ENCODE measurements around the gene MSH5. TPM values are rescaled to one million over a fixed set of nuclear protein-coding genes. Genes with fewer than 3 reads are reported as not detected.

The MSH5 gene
- total and polyA plus RNA-seq, 9 donors = 5.3 to 20.8 (median 11.2) TPM

DNA sequence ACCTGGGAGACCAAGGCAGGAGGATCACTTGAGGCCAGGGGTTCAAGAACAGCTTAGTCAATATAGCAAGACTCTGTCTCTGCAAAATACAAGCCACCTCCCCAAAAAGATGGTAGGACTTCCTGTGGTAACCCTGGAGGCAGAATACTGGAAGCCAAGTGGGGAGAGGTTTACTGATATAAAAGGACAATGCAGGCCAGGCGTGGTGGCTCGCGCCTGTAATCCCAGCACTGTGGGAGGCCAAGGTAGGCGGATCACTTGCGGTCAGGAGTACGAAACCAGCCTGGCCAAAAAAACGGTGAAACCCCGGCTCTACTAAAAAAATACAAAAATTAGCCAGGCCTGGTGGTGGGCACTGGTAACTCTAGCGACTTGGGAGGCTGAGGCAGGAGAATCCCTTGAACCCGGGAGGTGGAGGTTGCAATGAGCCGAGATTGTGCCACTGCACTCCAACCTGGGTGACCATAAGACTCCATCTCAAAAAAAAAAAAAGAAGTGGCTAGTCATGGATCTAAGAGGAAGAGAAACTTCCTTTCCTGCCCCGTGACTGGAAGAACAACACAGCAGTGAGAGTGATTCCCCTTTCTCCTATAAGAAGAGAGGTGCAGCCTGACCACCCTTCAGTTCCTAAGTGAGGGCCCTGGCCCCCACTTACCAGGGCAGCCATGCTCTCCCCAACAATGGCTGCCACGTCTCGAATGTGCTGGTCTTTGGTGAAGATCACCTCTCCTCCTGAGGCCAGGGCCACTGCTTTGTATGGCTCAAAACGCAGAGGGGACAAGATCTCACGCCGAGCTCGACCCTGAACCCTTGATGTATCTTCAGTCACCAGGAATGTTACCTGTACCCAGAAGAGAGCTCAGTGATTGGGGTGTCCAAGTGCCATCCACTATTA, 28.8 kb downstream of the MSH5 start:
- DNase-seq = peak; percentile 67
- Histone ChIP-seq H3K27me3 (ENCODE audit: control insufficient read depth, insufficient read depth, low read length) (peaks cover 4% of the 10 kb centered on the region), H3K36me3 (ENCODE audit: control insufficient read depth, insufficient read depth, low read length) (peaks cover 4% of the 10 kb centered on the region), H3K27ac (ENCODE audit: low read length) (no peak overlapping the region), H3K4me1 (ENCODE audit: control insufficient read depth, insufficient read depth, low read length) (peaks cover 7% of the 10 kb centered on the region), H3K4me3 (ENCODE audit: low read length) (no peak overlapping the region), H3K9me3 (replicated peaks; ENCODE audit: control insufficient read depth, low read depth, low read length) (no peaks in the 10 kb centered on the region)
- WGBS (ENCODE audit: insufficient coverage) = 91% methylated on average over 7 of the region's 18 CpGs

DNA sequence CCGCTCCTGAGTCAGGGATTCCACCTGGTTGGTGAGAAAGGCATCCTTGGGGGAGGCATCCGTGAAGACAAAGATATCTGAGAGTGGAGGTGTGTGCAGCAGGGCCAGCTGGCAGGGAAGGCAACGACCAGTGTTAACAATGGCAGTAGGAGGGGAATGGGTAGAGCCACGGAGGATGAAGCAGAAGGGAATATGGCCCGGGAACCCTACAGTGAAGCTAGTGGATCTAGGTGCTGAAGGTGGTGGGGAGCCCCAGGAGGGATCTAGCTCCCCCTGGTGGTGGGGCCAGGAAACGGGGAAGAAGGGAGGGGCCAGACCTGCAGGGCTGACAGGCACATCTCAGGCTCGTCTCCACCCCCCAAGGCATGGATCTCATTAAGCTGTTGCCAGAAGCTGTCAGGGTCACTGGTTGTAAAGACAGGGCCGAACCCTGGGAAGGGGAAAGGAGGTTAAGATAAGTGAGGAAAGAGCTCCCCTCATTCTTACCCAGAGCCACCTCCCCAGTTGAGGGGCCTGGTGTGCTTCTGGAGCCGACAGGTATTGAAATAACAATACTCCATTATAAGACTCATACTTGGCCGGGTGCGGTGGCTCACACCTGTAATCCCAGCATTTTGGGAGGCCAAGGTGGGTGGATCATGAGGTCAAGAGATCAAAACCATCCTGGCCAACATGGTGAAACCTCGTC, 30.0 kb downstream of the MSH5 start:
- H3K4me1 ChIP-seq (ENCODE audit: control insufficient read depth, insufficient read depth, low read length) = peaks cover 7% of the 10 kb centered on the region
- no peak overlapping the region for H3K4me3 ChIP-seq (ENCODE audit: low read length)
- WGBS (ENCODE audit: insufficient coverage) = 74% methylated on average over 5 of the region's 12 CpGs
- H3K27ac ChIP-seq (ENCODE audit: low read length) = no peak overlapping the region
- H3K36me3 ChIP-seq (ENCODE audit: control insufficient read depth, insufficient read depth, low read length) = no peaks in the 10 kb centered on the region
- peak; percentile 35 for DNase-seq
- peaks cover 4% of the 10 kb centered on the region for H3K27me3 ChIP-seq (ENCODE audit: control insufficient read depth, insufficient read depth, low read length)
- H3K9me3 ChIP-seq (replicated peaks; ENCODE audit: control insufficient read depth, low read depth, low read length) = no peaks in the 10 kb centered on the region

DNA sequence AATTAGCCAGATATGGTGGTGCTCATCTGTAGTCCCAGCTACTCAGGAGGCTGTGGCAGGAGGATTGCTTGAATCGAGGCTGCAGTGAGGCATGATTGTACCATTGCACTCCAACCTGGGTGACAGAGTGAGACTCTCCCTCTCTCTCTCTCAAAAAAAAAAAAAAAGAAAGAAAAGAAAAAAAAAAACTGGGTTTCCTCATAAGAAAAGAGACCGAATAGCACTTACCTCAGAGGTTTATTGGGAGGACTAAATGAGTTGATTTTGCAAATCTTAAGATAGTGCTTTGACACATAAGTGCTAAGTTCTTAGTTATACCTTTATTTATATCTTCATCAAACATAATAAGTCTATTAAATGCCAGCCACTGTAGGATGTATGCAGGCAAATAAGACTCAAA, 31.1 kb downstream of the MSH5 start:
- peaks cover 7% of the 10 kb centered on the region for H3K4me1 ChIP-seq (ENCODE audit: control insufficient read depth, insufficient read depth, low read length)
- peaks cover 4% of the 10 kb centered on the region for H3K27me3 ChIP-seq (ENCODE audit: control insufficient read depth, insufficient read depth, low read length)
- H3K4me3 ChIP-seq (ENCODE audit: low read length) = no peak overlapping the region
- H3K9me3 ChIP-seq (replicated peaks; ENCODE audit: control insufficient read depth, low read depth, low read length) = no peaks in the 10 kb centered on the region
- H3K27ac ChIP-seq (ENCODE audit: low read length) = no peak overlapping the region
- no peak for DNase-seq
- no CpG with 5 or more reads among the region's 2 CpGs for WGBS (ENCODE audit: insufficient coverage)
- no peaks in the 10 kb centered on the region for H3K36me3 ChIP-seq (ENCODE audit: control insufficient read depth, insufficient read depth, low read length)

GRCh38 chr6:31771992-31772358, 32.2 kb downstream of the MSH5 start:
- Histone ChIP-seq H3K4me3 (ENCODE audit: low read length) (no peak overlapping the region), H3K27ac (ENCODE audit: low read length) (no peak overlapping the region), H3K27me3 (ENCODE audit: control insufficient read depth, insufficient read depth, low read length) (no peaks in the 10 kb centered on the region), H3K9me3 (replicated peaks; ENCODE audit: control insufficient read depth, low read depth, low read length) (no peaks in the 10 kb centered on the region), H3K36me3 (ENCODE audit: control insufficient read depth, insufficient read depth, low read length) (no peaks in the 10 kb centered on the region), H3K4me1 (ENCODE audit: control insufficient read depth, insufficient read depth, low read length) (peaks cover 5% of the 10 kb centered on the region)
- no peak for DNase-seq
- no CpG with 5 or more reads among the region's 4 CpGs for WGBS (ENCODE audit: insufficient coverage)

GRCh38 chr6:31775184-31775583, 35.4 kb downstream of the MSH5 start:
- no peaks in the 10 kb centered on the region for H3K9me3 ChIP-seq (replicated peaks; ENCODE audit: control insufficient read depth, low read depth, low read length)
- no peak overlapping the region for H3K4me3 ChIP-seq (ENCODE audit: low read length)
- H3K27me3 ChIP-seq (ENCODE audit: control insufficient read depth, insufficient read depth, low read length) = no peaks in the 10 kb centered on the region
- 88% methylated on average over 1 of the region's 4 CpGs for WGBS (ENCODE audit: insufficient coverage)
- no peak for DNase-seq
- H3K27ac ChIP-seq (ENCODE audit: low read length) = no peak overlapping the region
- peaks cover 12% of the 10 kb centered on the region for H3K4me1 ChIP-seq (ENCODE audit: control insufficient read depth, insufficient read depth, low read length)
- peaks cover 28% of the 10 kb centered on the region for H3K36me3 ChIP-seq (ENCODE audit: control insufficient read depth, insufficient read depth, low read length)

DNA sequence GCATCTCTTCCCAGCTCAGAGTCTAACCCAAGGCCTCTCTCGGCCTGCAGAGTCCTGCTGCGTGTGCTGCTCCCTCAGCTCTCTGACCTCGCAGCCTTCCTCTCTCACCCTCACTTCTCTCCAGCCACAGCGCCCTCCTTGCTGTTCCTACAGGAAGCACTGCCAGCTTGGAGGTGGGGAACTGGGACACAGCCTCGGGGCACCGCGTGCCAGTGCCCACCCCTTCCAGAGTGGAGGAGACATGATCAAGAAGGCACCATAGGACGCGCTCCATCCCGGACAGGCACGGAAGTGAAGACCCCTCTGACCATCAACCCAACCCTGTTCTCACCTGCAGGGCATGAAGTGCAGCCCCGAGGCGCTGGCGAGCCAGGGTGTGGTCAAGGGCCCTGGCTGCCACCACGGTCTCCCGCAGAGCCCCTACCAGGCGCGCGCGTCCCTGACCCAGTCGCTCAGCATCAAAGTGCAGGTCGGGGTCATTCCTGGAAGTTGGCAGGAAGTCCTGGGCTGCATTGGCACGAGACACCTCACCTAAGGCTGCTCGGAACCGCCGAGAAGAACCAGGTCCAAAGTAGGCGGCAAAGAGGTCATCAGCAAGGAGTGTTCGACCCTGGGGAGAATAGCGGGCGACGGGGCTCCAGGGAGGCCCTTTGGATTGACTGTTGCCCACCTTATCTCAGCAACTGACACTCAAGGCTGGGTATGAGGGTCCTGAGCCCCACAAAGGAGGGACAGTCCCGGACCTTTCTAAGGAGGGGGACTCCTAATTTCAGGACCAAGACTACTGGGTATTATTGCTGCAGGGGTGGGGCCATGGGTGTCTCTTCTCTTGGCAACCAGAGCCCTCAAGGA, 36.1 kb downstream of the MSH5 start:
- 86% methylated on average over 23 of the region's 32 CpGs for WGBS (ENCODE audit: insufficient coverage)
- DNase-seq = no peak
- no peak overlapping the region for H3K27ac ChIP-seq (ENCODE audit: low read length)
- no peak overlapping the region for H3K4me3 ChIP-seq (ENCODE audit: low read length)
- peaks cover 12% of the 10 kb centered on the region for H3K4me1 ChIP-seq (ENCODE audit: control insufficient read depth, insufficient read depth, low read length)
- H3K9me3 ChIP-seq (replicated peaks; ENCODE audit: control insufficient read depth, low read depth, low read length) = no peaks in the 10 kb centered on the region
- peaks cover 35% of the 10 kb centered on the region for H3K36me3 ChIP-seq (ENCODE audit: control insufficient read depth, insufficient read depth, low read length)
- no peaks in the 10 kb centered on the region for H3K27me3 ChIP-seq (ENCODE audit: control insufficient read depth, insufficient read depth, low read length)

DNA sequence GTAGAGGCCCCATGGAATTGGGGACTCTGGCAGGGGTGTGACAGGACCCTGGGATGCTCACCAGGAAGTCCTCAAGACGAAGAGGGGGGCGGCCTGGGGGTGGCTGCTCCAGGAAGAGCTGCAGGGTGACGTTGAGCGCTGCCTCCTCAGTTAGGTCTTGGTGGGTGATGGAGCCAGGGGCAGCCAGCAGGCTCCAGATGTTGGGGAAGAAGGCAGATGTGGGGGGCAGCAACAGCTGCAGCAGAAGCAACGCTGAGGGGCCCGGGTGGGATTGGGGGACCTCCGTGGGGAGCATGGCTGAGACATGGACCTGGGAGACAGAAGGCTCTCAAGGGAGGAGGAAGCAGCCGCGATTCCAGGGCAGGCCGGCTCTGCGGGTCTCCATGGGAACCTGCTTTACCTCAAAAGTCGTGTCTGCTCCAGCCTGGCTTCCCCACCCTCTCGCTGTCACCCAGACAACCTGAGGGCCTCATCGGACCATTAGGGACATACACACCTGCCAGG, 36.7 kb downstream of the MSH5 start:
- H3K4me3 ChIP-seq (ENCODE audit: low read length) = no peak overlapping the region
- DNase-seq = no peak
- H3K4me1 ChIP-seq (ENCODE audit: control insufficient read depth, insufficient read depth, low read length) = peaks cover 12% of the 10 kb centered on the region

DNA sequence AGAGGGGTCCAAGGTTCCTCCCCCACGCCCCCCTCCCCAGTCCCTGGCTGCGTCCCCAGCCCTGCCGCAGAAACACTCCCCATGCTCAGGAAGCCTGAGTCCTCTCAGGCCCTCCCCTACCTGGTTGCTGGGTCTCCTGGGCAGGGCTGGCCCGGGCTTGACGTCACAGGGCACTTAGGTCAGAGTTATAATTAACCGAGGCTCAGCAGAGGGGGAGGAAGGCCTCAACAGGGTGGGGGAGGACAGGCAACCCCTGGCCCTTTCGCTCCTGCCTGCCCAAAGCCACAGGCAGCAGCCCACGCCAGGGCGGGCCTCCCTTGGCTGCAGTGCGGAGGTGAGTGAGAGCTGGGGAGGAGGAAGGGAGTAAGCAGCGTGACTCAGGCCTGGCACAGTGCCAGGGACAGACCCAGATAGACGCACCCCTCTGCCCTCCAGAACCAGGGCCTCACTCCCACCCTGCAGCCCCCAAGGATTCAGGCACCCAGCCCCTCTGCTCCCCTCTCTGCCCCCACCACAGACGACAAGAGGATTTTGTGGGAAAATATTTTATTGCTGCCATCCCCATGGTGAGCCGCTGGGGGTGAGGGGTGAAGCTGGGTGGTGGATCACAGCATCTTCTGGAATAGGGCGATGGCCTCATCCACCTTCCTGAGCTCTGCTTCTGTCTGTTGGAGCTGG, 37.3 kb downstream of the MSH5 start, which contains the start of gene VWA7:
VWA7 (minus strand) TSS at position 340 of the 678 bp plus-strand sequence. CDS start 549 bp downstream, outside the sequence.
- no peaks in the 10 kb centered on the region for H3K27me3 ChIP-seq (ENCODE audit: control insufficient read depth, insufficient read depth, low read length)
- H3K36me3 ChIP-seq (ENCODE audit: control insufficient read depth, insufficient read depth, low read length) = peaks cover 48% of the 10 kb centered on the region
- WGBS (ENCODE audit: insufficient coverage) = 25% methylated on average over 8 of the region's 15 CpGs
- H3K4me3 ChIP-seq (ENCODE audit: low read length) = no peak within 1 kb of the TSS
- peak within 1 kb of the TSS; percentile 1 for H3K27ac ChIP-seq (ENCODE audit: low read length)
- H3K9me3 ChIP-seq (replicated peaks; ENCODE audit: control insufficient read depth, low read depth, low read length) = no peaks in the 10 kb centered on the region
- DNase-seq = peak; percentile 44
- H3K4me1 ChIP-seq (ENCODE audit: control insufficient read depth, insufficient read depth, low read length) = peaks cover 12% of the 10 kb centered on the region

More for the DNA sequence above, 36.7 kb downstream of the MSH5 start:
- WGBS (ENCODE audit: insufficient coverage) = 46% methylated on average over 10 of the region's 14 CpGs
- H3K9me3 ChIP-seq (replicated peaks; ENCODE audit: control insufficient read depth, low read depth, low read length) = no peaks in the 10 kb centered on the region
- H3K27ac ChIP-seq (ENCODE audit: low read length) = no peak overlapping the region
- peaks cover 42% of the 10 kb centered on the region for H3K36me3 ChIP-seq (ENCODE audit: control insufficient read depth, insufficient read depth, low read length)
- H3K27me3 ChIP-seq (ENCODE audit: control insufficient read depth, insufficient read depth, low read length) = no peaks in the 10 kb centered on the region

DNA sequence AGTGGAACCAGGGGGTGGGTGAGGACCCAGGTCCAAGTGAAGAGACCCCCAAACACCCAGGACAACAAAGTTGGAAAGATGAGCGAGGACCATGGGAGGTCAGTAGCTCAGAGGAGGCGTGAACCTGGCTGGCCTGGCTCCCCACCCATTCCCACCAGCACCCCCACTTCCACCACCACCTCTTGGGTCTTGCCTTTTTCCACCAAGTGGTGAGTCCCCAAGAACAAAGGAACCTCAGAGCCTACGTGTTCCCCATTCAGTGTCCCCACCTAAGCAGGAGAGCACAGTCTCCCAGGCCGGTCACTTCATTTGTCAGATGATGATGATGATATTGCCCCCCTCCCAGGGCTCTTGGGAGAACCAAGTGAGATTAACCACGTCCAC, 37.9 kb downstream of the MSH5 start:
- Histone ChIP-seq H3K4me3 (ENCODE audit: low read length) (no peak overlapping the region), H3K9me3 (replicated peaks; ENCODE audit: control insufficient read depth, low read depth, low read length) (no peaks in the 10 kb centered on the region), H3K27ac (ENCODE audit: low read length) (no peak overlapping the region)

More for the DNA sequence above, 37.9 kb downstream of the MSH5 start:
- H3K27me3 ChIP-seq (ENCODE audit: control insufficient read depth, insufficient read depth, low read length) = no peaks in the 10 kb centered on the region
- H3K4me1 ChIP-seq (ENCODE audit: control insufficient read depth, insufficient read depth, low read length) = peaks cover 12% of the 10 kb centered on the region
- DNase-seq = no peak
- WGBS (ENCODE audit: insufficient coverage) = 91% methylated on average over 4 of the region's 5 CpGs
- H3K36me3 ChIP-seq (ENCODE audit: control insufficient read depth, insufficient read depth, low read length) = peaks cover 53% of the 10 kb centered on the region

All from muscle of leg (tissue), 11 donors.